K562 (cell line): ENCODE results near the gene GMEB2. TPM values are rescaled to one million over a fixed set of nuclear protein-coding genes. Genes with fewer than 3 reads are reported as not detected.

Experiments used
- BRD4 ChIP-seq: fragments of 200-600 bp; sonication (generic); IDR thresholded peaks from 2 replicates; pipeline ENCODE4 v1.6.1; 2017; ENCODE audit warnings: inconsistent platforms
- CREM ChIP-seq: IDR thresholded peaks from 2 replicates; pipeline ENCODE4 v1.6.1; 2014; ENCODE audit warnings: antibody characterized with exemption, low read depth
- E2F3 ChIP-seq: fragments of 250-450 bp; sonication (Bioruptor Pico); IDR thresholded peaks from 2 replicates; pipeline ENCODE4 v1.4.0; 2020; ENCODE audit warnings: mild to moderate bottlenecking
- ESRRB ChIP-seq: fragments of 250-450 bp; sonication (Bioruptor Pico); IDR thresholded peaks from 2 replicates; pipeline ENCODE4 v1.5.0; 2020; ENCODE audit warnings: mild to moderate bottlenecking, moderate library complexity, borderline replicate concordance
- GABPB2 ChIP-seq: fragments of 250-450 bp; sonication (Bioruptor Pico); conservative IDR thresholded peaks from 2 replicates; pipeline ENCODE4 v1.5.1; 2021; ENCODE audit warnings: mild to moderate bottlenecking
- GATA2 ChIP-seq: sonication (generic); formaldehyde crosslinking; IDR thresholded peaks from 2 replicates; pipeline ENCODE4 v1.4.0; 2020; ENCODE audit warnings: mild to moderate bottlenecking, missing genetic modification reagents
- GTF3C2 ChIP-seq: IDR thresholded peaks from 3 replicates; pipeline ENCODE4 v1.6.1; 2011; ENCODE audit warnings: borderline replicate concordance, mild to moderate bottlenecking, moderate library complexity; ENCODE audit not compliant: insufficient read length; ENCODE audit errors: extremely low read depth
- HOMEZ ChIP-seq: fragments of 250-450 bp; sonication (Bioruptor Pico); IDR thresholded peaks from 2 replicates; pipeline ENCODE4 v1.4.0; 2020; ENCODE audit warnings: mild to moderate bottlenecking, moderate library complexity
- MAFF ChIP-seq: IDR thresholded peaks from 2 replicates; pipeline ENCODE4 v1.6.1; 2012; ENCODE audit warnings: low read length, improper control_type of control experiment
- NR2C2 ChIP-seq, 2 experiments: fragments of 200-800 bp in 1 of 2; sonication (Bioruptor generic) in 1 of 2; sonication (generic) in 1 of 2; formaldehyde crosslinking in 1 of 2; IDR thresholded peaks; 2 replicates each; pipeline versions ENCODE4 v1.6.1 to v1.8.0; 2016 to 2022; ENCODE audit warnings: mild to moderate bottlenecking in 1 of 2, missing compliant biosample characterization in 1 of 2, missing genetic modification characterization in 1 of 2, missing genetic modification reagents in 1 of 2
- POLR2H ChIP-seq: IDR thresholded peaks from 2 replicates; pipeline ENCODE4 v1.6.1; 2016; ENCODE audit warnings: missing genetic modification characterization, low read depth, mild to moderate bottlenecking, control low read depth, missing compliant biosample characterization, moderate library complexity
- POLR3A ChIP-seq: IDR thresholded peaks from 2 replicates; pipeline ENCODE4 v1.6.1; 2011; ENCODE audit warnings: borderline replicate concordance, mild to moderate bottlenecking, moderate library complexity; ENCODE audit not compliant: insufficient read length, insufficient read depth; ENCODE audit errors: extremely low read depth
- RFX5 ChIP-seq: IDR thresholded peaks from 2 replicates; pipeline ENCODE4 v1.6.1; 2011; ENCODE audit warnings: low read depth, mild to moderate bottlenecking, improper control_type of control experiment, low read length
- SNIP1 ChIP-seq: fragments of 450-650 bp; IDR thresholded peaks from 2 replicates; pipeline ENCODE4 v1.7.1; 2017; ENCODE audit warnings: low read depth, mild to moderate bottlenecking
- SRSF1 ChIP-seq: fragments of 200-400 bp; formaldehyde crosslinking; IDR thresholded peaks from 2 replicates; pipeline ENCODE4 v1.6.1; 2017; ENCODE audit warnings: mild to moderate bottlenecking, low read depth, low read length, moderate library complexity
- TAF9B ChIP-seq: fragments of 450-650 bp; IDR thresholded peaks from 2 replicates; pipeline ENCODE4 v1.6.1; 2018; ENCODE audit warnings: mild to moderate bottlenecking; ENCODE audit not compliant: partially characterized antibody
- TOE1 ChIP-seq, 2 experiments: fragments of 450-650 bp in 1 of 2; sonication (generic) in 1 of 2; formaldehyde crosslinking in 1 of 2; IDR thresholded peaks; 2 replicates each; pipeline versions ENCODE4 v1.7.1 to v1.8.0; 2016 to 2022; ENCODE audit warnings: borderline replicate concordance in 2 of 2, mild to moderate bottlenecking in 2 of 2, antibody characterized with exemption in 1 of 2, inconsistent platforms in 1 of 2, low read depth in 1 of 2, missing genetic modification reagents in 1 of 2, moderate library complexity in 1 of 2
- TRIM24 ChIP-seq, 2 experiments: fragments of 450-650 bp; IDR thresholded peaks; 2 replicates each; pipeline ENCODE4 v1.6.1; 2016
- ZNF277 ChIP-seq: fragments of 250-450 bp; sonication (Bioruptor Pico); IDR thresholded peaks from 2 replicates; pipeline ENCODE4 v1.8.0; 2022; ENCODE audit warnings: inconsistent platforms, mild to moderate bottlenecking, moderate library complexity, borderline replicate concordance
- ZNF655 ChIP-seq: fragments of 250-450 bp; sonication (Bioruptor Pico); IDR thresholded peaks from 2 replicates; pipeline ENCODE4 v1.5.0; 2021
- ZNF764 ChIP-seq: fragments of 250-450 bp; sonication (Bioruptor Pico); IDR thresholded peaks from 2 replicates; pipeline ENCODE4 v1.4.0; 2020; ENCODE audit warnings: low read depth, mild to moderate bottlenecking, moderate library complexity
- polyA plus RNA-seq, 8 experiments: library from polyadenylated mRNA; depleted of rRNA in 4 of 8; stranded (reverse) in 5 of 8; unstranded in 3 of 8; fragments of >200 nt; fragmentation: Nextera tagmentation in 2 of 8; fragmentation: Illumina TruSeq in 1 of 8; extraction: Ambion mirVana in 2 of 8; extraction: Trizol in 1 of 8; gene quantifications; 2 replicates each; pipeline versions ENCODE4 v1.2.1 to v1.2.3, GENCODE V29; 2011 to 2014; ENCODE audit warnings: inconsistent platforms in 1 of 8, missing spikeins in 1 of 8
- total RNA-seq, 7 experiments: library from RNA; depleted of rRNA in 6 of 7; stranded (reverse); fragments of >200 nt in 6 of 7; fragmentation: Illumina TruSeq in 2 of 7; extraction: Trizol in 2 of 7; gene quantifications; 2 replicates each; pipeline versions ENCODE4 v1.2.1 to v1.2.3, GENCODE V29; 2011 to 2021; ENCODE audit warnings: low replicate concordance in 1 of 7

The GMEB2 gene
- total and polyA plus RNA-seq, 9 of the 15 experiments (the other 6 are each of a cell fraction or from before 2014, with no cell fraction given) = 0.03 to 13.9 (median 6.3) TPM

GRCh38 chr20:63627129-63627750, 339 bp upstream of the GMEB2 start (continued):
- no peak for TF ChIP-seq ZNF655
- TF ChIP-seq GATA2 (CRISPR knock-in tag) = no peak
- TF ChIP-seq E2F3 (CRISPR knock-in tag) = no peak
- peak; percentile 26; the same call in 1 of the 2 replicates for TF ChIP-seq GABPB2 (CRISPR knock-in tag)
- no peak for TF ChIP-seq MAFF
- no peak for TF ChIP-seq GTF3C2
- no peak for TF ChIP-seq ZNF764 (CRISPR knock-in tag)
- no peak for TF ChIP-seq ESRRB
- TF ChIP-seq SRSF1 = no peak; the same call in 1 of the 2 replicates
- no peak for TF ChIP-seq TOE1 (IDR thresholded peaks at IDR 0.05; ENCODE audit: borderline replicate concordance)
- TF ChIP-seq TOE1 (CRISPR knock-in tag; IDR thresholded peaks at IDR 0.05; ENCODE audit: borderline replicate concordance, low read depth) = no peak
- TF ChIP-seq RFX5 = no peak
- no peak for TF ChIP-seq HOMEZ (CRISPR knock-in tag)
- TF ChIP-seq BRD4 = no peak
- TF ChIP-seq TRIM24 (IDR thresholded peaks at IDR 0.05) = no peak
- peak; percentile 67; the same call in 1 of the 2 replicates for TF ChIP-seq NR2C2 (CRISPR knock-in tag; IDR thresholded peaks at IDR 0.05)
- TF ChIP-seq NR2C2 (tag; IDR thresholded peaks at IDR 0.05) = no peak
- TF ChIP-seq CREM = no peak
- TF ChIP-seq POLR3A = no peak
- no peak for TF ChIP-seq SNIP1
- no peak for TF ChIP-seq TAF9B
- TF ChIP-seq ZNF277 (CRISPR knock-in tag) = no peak
- TF ChIP-seq POLR2H (tag) = peak; percentile 16
